8988T (cell line): Measurements from ENCODE around the gene PDK1.
"Not testable (repeated sequence)": the region's sequence is repeated elsewhere in the genome, so short reads cannot be mapped to it uniquely, and the experiment has no call there.

Experiments
- DNase-seq: peaks from one replicate; pipeline ENCODE4 v3.0.0; 2011

Gene PDK1

GRCh38 chr2:172555522-172556283, at the start of gene PDK1:
TSS of gene PDK1 (plus strand) at chr2:172556090. CDS start at chr2:172556151, 61 bp downstream.
- DNase-seq = peak; percentile 82

- DNase-seq = no peak
These were observed 48.7 kb upstream of the PDK1 start for GRCh38 chr2:172507199-172507598.

GRCh38 chr2:172510088-172510487, 45.8 kb upstream of the PDK1 start:
- DNase-seq = no peak

- no peak for DNase-seq
These were observed 45.3 kb upstream of the PDK1 start for GRCh38 chr2:172510548-172510947.

GRCh38 chr2:172512810-172513523, 42.9 kb upstream of the PDK1 start:
- no peak for DNase-seq

- no peak for DNase-seq
These were observed 42.4 kb upstream of the PDK1 start for GRCh38 chr2:172513524-172513900.

GRCh38 chr2:172513935-172514586, 41.8 kb upstream of the PDK1 start:
- DNase-seq = no peak

- no peak for DNase-seq
These were observed 39.6 kb upstream of the PDK1 start for GRCh38 chr2:172516299-172516698.

- DNase-seq = no peak
These were observed 36.9 kb upstream of the PDK1 start for GRCh38 chr2:172518995-172519394.

GRCh38 chr2:172525601-172526000, 30.3 kb upstream of the PDK1 start:
- DNase-seq = no peak

GRCh38 chr2:172531309-172531708, 24.6 kb upstream of the PDK1 start:
- DNase-seq = no peak

- not testable (repeated sequence) for DNase-seq
These were observed 23.4 kb upstream of the PDK1 start for GRCh38 chr2:172532461-172532860.

- no peak for DNase-seq
These were observed 22.2 kb upstream of the PDK1 start for GRCh38 chr2:172533687-172534086.

- no peak for DNase-seq
These were observed 20.8 kb upstream of the PDK1 start for GRCh38 chr2:172535119-172535518.

- not testable (repeated sequence) for DNase-seq
These were observed 18.0 kb upstream of the PDK1 start for GRCh38 chr2:172537851-172538250.

- DNase-seq = no peak
These were observed 16.1 kb upstream of the PDK1 start for GRCh38 chr2:172539767-172540166.

- no peak for DNase-seq
These were observed 15.5 kb upstream of the PDK1 start for GRCh38 chr2:172540421-172540820.

GRCh38 chr2:172545408-172546075, 10.3 kb upstream of the PDK1 start:
- no peak for DNase-seq

- DNase-seq = no peak
These were observed 6.8 kb upstream of the PDK1 start for GRCh38 chr2:172549131-172549530.

- not testable (repeated sequence) for DNase-seq
These were observed 6.1 kb upstream of the PDK1 start for GRCh38 chr2:172549802-172550201.

GRCh38 chr2:172550419-172550818, 5.5 kb upstream of the PDK1 start:
- DNase-seq = no peak

GRCh38 chr2:172551271-172551670, 4.6 kb upstream of the PDK1 start:
- DNase-seq = no peak

- no peak for DNase-seq
These were observed 3.2 kb upstream of the PDK1 start for GRCh38 chr2:172552547-172553291.
